Activated CD8-positive, alpha-beta memory T cell treated with anti-CD3 and anti-CD28 coated beads, Interleukin-2, amount 50 U/mL, for 4 hours (primary cell): Measurements from ENCODE around the gene HDGFL2.
A peak's percentile ranks its signal among the peaks of the same experiment; 100 is the strongest.
"Not testable (repeated sequence)": the region's sequence is repeated elsewhere in the genome, so short reads cannot be mapped to it uniquely, and the experiment has no call there.

Experiments used
- DNase-seq: peaks from one replicate; pipeline ENCODE4 v3.0.0-alpha.2; 2020

Gene HDGFL2

DNA sequence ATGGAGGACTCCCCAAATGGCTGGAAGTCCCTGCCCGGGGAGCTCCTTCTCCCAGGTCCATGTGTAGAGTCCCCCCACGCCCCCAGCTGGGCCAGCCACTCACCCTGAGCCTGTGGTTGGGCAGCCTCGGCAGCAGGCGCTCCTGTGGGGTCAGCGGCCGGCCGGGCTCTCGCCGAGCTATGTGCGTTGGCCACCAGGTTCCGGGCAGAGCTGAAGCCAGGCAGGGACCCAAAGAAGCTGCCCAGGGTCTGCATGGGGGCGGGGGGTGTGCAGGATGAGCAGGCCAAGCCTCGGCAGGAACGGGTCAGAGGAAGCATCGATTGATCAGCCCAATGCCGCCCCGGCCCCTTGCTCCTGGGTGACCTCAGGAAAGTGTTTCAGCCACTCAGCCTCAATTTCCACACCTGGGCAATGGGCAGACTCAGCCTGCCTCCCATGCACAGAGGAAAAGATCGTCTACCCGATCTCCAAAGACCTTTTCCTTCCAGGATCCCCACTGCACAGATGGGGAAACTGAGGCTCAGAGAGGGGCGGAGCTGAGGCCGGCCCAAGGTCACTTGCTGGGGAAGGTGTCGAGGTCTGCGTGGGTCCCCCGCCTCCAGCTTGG is 45.5 kb downstream of the HDGFL2 start:
- DNase-seq = no peak

DNA sequence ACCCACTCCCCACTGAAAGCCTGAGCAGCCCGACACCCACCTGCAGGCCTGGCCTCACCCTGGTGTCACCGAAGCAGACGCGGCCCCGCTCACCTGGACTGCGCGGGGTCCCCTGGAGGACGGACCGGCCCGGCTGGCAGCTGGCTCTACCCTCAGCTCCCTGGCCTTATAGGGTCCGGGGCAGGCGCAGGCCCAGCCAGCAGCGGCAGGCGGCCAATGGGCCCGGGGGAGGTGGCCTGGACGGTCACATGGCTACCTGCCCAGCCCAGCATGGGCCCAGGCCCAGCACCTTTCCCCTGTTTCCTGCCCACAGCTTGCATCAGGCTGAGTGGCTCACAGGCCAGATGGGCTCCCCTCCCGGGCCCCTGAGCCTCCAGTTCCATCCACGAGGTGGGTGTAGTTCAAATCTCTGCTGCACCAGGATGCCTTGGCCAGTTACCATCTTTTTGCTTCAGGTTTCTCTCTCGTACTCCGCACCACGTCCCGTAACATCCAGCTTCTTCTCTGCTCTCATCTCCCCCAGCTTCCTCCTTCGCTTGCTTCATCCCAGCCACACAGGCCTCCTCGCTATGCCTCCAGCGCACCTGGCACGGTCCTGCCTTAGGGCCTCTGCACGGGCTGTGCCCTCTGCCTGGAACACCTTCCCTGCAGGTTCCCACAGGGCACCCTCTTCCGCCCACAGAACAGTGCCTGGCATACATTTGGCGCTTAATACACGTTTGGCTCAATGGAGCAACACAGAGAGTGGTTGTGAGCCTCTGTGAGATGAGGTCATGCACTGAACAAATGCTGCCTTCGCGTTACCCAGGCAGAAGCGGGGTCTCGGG is 46.5 kb downstream of the HDGFL2 start, which contains the start of gene PLIN4:
Gene PLIN4 (minus strand): TSS at position 142 of the 827 bp plus-strand sequence. CDS start 214 bp downstream, outside the sequence.
- DNase-seq = no peak

DNA sequence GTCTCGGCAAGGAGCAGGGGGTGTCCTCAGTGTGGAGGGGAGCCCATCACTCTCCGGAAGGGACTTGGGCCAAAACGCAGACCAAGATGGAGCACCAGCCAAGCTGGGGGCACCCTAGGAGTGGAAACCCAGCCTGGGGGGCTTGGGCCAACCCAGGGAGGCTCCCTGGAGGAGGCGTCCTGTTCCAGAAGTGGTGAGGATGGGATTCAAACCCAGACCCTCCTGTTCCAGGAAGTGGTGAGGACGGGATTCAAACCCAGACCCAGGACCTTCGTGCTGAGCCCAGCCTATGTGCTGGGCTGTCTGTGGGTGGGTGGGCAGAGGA is 47.0 kb downstream of the HDGFL2 start:
- no peak for DNase-seq

DNA sequence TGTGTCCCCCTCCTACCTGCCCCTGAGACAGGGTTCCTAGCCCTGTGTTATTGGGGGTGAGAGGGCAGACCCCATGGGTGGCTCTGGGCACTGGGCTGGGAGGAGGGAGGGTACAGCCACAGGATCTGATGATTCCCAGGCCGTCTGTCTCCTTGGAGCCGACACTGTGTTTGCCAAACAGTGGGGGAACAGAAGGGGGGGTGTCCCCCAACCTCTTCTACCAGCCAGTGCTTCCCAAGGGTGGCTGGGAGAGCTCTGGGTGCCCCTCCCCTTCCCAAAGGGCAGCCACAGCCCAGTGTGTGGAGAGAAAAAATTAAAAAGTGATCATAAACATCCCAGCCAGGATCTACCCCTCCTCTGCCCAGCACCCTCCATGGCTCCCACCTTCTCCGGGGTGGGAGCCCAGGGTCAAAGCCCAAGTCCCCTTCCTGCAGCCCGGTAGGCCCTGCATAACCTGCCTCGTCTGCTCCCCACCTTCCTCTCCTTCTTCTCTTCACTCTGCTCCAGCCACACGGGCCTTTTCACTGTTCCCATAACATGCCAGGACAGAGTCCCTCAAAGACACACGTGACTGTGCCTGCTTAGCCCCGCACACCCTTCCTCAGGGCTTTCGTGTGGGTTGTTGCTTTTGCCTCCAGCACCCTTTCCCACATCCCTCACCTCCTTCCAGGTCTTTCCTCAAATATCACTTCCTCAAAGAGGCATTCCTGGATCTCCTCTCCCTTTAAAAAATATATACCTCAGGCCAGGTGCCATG is 47.6 kb downstream of the HDGFL2 start:
- DNase-seq = no peak

DNA sequence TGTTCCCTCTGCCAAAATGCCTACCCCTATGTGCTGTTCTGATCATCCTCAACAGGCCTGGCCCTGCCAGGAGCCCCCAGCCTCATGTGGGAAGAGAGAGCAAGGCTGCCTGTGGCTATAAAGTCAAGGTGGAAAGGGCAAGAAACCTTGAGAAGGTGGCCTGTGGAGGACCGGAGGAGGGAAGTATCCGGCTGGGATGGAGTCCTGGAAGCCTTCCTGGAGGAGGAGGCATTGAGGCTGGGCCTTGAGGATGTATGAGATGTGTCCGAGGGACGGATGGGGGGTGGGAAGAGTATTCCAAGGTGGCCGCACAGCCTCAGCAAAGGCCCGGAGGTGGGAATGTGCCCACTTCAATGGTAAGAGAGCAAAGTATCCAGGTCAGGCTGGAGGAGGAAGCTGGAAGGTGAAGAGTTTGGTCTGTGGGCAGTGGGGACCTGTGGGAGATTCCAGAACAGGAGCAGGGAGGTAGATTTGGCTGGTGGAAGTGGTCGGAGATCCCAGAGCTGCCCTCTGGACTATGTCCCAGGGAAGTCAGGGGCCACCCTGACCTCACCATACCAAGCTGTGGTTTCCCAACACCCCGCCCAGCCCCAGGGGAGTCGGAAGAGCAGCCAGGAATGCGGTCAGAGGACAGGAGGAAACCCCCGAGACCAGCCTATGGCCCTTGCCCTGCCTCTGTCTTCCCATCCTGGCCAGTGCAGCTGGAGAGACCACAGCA is 49.2 kb downstream of the HDGFL2 start:
- no peak for DNase-seq

DNA sequence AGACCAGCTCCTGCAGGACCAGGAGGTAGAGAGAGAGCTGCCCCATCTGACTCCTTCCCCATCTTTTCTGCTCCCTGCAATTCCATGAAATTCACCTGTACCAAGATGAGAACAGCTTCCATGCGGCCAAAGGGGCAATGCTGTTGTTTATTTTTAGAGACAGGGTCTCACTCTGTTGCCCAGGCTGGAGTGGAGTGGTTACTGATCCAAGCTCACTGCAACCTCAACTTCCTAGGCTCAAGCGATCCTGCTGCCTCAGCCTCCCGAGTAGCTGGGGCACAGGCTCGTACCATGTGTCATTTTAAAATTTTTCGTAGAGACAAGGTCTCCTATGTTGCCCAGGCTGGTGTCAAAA is 49.8 kb downstream of the HDGFL2 start:
- DNase-seq = no peak

DNA sequence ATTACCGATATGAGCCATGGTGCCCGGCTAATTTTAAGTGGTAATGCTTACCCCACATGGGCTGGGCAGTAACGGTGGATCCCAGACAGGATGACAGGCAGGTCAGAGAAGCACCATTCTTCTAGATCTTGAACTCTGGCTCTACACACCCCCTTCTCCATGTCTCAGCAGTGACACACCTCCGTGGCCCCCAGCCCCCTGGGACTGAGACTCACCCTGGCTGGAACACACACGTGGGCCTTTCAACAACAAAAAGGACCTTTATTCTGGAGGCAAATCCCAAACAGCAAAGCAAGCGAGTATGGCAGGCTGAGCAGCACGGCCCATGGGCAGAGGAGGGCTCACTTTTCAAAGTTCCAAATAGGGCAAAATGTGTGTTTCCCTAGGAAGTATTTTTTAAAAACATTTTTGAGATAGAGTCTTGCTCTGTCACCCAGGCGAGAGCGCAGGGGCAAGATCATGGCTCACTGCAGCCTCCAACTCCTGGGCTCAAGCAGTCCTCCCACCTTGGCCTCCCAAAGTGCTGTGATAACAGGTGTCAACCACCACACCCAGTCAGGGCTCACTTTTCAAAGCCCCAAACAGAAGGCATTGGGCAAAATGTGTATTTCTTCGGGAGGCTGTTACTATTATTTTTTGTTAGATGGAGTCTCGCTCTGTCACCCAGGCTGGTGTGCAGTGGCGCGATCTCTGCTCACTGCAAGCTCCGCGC is 50.4 kb downstream of the HDGFL2 start:
- no peak for DNase-seq

DNA sequence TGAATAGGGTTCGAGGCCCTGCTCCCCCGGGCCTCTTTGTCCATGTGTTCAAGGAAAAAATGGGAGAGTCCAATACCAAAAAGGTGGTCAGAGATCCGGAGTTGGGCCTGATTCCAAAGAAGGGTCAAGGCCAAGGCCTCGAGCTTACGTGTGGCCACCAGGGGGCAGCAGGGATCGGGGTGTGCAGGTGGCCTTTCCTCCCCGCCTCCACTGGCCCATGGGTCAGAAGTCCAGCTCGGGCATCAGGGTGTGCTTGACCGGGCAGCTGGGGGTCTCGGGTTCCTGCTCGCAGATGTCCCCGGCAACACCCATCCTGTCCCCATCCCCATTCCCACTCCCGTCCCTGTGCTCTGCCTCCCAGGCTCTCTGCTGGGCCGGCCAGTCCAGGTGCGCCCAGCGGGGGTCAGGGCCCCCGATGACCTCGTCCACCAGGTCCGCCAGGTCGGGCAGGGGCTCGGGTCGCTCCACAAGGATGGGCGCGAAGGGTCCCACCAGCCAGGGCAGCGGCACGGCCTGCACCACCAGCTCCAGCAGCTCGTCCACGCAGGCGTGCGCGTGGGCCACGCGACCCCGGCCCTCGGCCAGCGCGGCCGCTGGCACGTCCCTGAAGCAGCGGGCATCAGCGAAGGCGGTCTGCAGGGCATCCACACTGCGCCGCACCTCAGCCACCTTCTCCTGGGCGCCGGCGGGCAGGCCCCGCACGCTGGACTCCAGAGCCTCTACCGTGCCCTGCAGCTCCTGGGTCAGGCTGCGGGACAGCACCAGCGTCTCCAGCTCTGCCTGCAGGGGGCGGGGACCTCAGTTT is 51.4 kb downstream of the HDGFL2 start:
- DNase-seq = peak; percentile 28

DNA sequence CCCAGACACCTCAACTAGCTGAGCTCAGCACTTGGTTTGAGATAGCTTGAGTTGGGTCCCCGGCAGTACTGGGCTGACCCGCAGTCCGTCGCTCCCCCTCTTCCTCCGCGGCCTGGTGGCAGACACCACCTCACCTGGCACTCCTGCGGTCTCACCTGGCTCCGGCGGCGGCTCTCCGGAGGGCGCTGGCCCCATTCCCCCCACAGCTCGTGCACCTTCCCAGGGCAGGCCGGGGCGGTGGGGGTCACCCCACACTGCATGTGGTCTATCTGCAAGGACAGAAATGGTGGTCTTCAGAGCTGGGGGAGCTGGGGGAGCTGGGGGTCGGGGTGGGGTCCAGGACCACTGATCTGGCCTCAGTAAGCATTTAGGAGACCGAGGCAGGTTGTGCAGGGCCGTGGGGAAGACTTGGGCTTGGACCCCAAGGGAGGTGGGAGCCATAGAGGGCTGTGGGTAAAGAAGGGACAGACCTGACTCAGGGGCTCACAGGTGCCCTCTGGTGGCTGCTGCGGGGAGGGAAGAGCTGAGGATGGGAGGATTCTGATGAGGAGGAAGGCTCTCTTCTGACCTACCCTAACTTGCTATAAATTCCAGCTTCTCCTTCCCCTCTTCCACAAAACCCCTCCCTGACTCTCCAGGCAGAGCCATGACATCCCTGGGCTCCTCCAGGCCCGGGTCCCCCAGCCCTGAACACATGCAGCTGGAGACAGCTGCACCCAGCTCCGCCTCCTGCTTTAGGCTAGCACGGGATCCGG is 52.9 kb downstream of the HDGFL2 start:
- peak; percentile 66 for DNase-seq

DNA sequence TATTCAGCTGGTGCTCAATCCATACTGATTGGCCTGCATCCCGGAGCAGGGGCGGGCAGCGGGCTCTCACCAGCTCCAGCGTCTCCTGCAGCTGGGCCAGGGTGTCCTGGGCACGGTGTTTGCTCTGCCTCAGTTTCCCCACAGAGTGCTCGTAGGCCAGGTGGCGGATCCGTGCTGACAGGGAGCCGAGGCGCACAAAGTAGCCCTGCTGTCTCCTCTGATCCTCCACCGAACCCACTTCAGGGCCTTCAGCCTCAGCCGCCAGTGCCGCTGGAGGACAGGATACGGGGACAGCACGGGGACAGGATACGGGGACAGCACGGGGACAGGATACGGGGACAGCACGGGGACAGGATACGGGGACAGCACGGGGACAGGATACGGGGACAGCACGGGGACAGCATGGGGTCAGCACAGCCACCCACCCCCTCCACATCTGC is 53.5 kb downstream of the HDGFL2 start:
- no peak for DNase-seq

DNA sequence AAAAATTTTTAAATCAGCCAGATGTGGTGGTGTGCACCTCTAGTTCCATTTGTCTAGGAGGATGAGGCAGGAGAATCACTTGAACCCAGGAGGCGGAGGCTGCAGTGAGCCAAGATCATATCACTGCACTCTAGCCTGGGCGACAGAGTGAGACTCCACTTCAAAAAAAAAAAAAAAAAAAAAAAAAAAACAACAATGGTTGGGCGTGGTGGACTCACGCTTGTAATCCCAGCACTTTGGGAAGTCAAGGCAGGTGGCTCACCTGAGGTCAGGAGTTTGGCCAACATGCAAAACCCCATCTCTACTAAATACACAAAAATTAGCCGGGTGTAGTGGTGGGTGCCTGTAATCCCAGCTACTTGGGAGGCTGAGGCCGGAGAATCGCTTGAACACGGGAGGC is 55.3 kb downstream of the HDGFL2 start:
- not testable (repeated sequence) for DNase-seq

DNA sequence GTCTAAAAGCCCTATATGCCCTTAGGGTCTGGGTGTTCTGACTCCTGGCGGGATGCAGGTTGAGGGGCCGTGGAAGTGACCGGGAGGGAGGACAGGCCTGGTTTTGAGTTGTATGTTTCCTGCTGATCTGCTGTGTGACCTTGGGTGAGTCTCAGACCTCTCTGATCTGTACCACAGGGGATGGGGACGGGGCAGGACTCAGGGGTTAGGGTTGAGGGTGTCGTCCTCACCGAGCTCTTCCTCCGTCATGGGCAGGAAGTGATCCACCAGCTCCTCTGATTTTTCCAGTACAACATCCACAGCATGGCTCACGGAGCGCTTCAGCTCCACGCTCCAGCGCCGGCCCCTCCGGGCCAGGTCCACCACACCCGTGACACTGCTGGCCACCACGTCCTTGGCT is 56.7 kb downstream of the HDGFL2 start:
- DNase-seq = no peak

DNA sequence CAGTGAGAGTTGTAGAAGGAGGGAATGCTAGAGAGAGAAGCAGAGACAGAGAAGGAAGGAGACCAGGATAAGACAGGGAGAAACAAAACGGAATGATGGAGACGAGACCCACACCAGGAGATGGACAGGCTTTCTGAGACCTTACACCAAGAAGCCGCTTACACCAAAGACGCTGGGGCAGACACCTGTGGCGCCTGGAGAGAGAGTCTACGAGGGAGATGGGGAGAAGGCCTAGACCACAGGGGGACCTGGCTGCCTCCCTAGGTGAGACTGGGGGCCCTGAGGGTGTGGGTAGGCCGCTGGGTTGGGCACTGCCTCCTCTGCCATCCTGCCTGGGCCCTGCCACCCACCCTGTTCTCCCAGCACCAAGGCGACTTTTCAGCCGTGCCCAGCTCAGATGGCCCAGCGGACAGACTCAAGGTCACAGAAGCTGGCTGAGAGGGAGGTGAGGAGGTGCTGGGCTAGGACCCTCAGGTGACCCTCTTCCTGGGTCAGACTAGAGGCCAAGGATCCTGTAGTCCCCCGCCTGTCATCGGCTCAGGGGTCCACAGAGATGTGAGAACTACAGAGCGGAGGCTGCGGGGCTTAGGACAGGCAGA is 57.9 kb downstream of the HDGFL2 start:
- DNase-seq = no peak

DNA sequence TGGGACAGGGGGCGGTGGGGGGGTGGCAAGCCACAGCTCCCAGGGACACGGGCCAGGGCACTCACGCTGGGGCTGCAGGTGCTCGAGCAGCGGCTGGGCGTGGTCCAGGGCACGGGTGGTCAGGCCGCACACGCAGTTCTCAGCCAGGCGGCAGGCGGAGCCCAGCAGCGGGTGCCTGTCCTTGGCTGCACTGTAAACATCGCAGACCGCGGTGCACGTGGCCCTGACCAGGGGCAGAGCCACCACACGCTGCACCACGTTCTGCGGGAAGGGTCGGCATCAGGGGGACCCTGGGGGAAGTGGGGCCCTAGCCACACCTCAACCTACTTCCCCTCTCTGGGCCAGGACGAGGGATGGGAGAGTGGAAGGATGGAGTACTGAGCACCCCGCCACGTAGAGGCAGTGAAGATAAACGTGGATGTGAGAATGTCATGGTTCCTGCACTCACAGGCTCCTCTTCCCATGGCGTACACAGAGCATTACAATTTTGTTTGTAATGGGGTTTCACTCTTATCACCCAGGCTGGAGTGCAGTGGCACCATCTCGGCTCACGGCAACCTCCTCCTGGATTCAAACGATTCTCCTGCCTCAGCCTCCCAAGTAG is 59.6 kb downstream of the HDGFL2 start:
- DNase-seq = no peak

DNA sequence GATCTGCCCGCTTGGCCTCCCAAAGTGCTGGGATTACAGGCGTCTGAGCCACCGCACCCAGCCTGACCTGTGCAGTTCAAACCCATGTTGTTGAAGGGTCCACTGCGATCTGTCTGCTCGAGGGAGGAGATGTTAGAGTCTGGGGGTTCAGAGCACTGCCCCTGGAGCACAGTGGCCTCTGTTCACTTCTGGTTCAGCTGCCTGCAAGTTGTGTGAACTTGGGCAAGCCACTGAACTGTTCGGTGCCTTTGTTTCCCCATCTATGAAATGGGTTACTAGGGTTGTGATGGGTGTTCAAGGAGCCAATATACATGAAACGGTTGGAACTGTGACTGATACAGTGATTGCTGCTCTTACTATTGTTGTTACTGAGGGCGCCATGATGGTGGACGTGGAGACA is 61.2 kb downstream of the HDGFL2 start:
- DNase-seq = no peak

DNA sequence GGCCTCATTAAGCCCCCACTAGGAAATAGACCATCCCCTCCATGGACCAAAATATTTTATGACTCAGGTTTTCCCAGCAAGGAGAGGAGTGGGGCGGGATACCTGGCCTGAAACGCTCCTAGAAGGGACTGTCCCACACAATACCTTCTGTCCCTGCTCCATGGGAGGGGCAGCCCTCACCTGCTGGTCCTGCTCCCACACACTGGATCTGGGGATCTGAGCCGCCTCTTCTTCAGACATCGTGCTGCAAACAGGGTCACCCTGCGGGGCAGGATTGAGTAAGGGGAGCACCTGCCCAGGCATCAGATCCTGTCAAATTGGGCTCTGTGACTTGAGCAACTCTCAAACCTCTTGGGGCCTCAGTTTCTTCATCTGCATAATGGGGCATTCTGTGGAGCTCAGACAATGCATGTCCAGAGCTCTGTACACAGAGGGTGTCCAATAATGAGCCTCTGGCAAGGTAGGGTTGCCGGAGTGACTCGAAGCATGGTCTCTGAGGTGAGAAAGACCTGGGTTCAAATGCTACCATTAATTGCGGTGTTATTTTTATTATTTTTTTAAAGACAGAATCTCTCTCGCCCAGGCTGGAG is 61.8 kb downstream of the HDGFL2 start:
- no peak for DNase-seq

DNA sequence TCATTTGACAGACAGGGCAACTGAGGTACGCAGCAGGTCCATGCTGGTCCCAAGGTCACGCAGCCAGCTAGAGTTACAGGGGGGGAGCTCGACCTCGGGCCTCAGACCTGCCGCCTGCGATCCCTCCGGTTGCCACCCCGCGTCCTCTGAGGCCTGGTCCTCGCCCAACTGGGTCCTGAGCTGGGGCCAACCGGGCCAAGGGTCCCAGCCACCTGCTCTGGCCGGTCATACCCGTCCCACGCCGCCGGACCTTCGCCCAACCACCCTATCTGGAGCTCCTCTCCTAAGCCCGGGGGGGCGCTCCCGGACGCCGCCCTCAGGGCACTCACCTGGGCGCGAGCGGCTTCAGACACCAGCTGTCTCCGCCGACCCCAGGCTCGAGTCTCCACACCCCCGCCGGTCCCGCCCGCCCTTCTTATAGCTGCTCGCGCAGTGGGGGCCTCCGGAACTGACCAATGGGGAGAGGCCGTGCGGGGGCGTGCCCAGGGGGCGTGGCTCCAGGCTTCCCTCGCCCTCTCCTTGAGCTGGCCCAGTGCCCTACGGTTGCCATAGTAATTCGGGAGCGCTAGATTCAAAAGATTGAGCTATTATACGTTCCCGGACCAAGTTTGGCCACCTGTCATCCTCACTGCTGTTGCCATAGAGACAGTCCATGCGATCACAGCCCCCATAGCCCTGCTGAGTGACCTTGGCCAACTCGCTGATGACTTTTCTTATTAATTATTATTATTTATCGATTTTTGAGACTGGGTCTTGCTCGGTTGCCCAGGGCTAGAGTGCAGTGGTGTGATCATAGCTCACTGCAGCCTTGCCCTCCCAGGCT is 63.0 kb downstream of the HDGFL2 start, which contains the start of gene PLIN5:
Gene PLIN5 (minus strand): TSS at position 389 of the 823 bp plus-strand sequence. CDS start 1,150 bp downstream, outside the sequence.
- DNase-seq = peak; percentile 54

DNA sequence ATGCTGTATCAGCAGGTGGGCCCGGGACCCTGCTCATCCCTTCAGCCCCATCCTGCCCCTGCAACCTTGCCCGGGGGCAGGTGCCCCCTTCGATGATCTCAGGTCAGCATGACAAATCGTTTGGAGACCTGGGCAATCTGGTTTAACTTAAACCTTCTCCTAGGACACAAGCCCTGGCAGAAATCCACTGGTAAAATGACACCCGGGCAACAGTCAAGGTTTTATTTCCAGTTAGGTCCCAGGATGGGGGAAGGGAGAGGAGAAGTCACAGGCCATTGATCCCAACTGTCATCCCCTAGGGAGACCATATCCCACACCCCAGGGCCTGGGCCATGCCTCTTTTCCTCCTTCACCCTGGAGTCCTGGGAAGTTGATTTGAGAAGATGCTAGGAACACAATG is 64.7 kb downstream of the HDGFL2 start:
- DNase-seq = no peak
